Measurements from ENCODE around the gene CYLD. TPM values are rescaled to one million over a fixed set of nuclear protein-coding genes. Genes with fewer than 3 reads are reported as not detected.
A peak's percentile ranks its signal among the peaks of the same experiment; 100 is the strongest.

Gene CYLD
- total and polyA plus RNA-seq, 4 donors = 15.3 to 90.5 (median 26.0) TPM

GRCh38 chr16:50771366-50771765 lies 29.5 kb downstream of the CYLD start:
- Histone ChIP-seq H3K4me1 (ENCODE audit: control insufficient read depth in 5 of 5, insufficient read depth in 5 of 5, low read length in 5 of 5) (peaks cover 0 to 8% (median 0%) of the 10 kb centered on the region in 5 donors), H3K36me3 (ENCODE audit: control insufficient read depth in 4 of 4, insufficient read depth in 4 of 4, low read length in 4 of 4) (peaks cover 0 to 13% (median 4%) of the 10 kb centered on the region in 4 donors), H3K27ac (ENCODE audit: low read depth in 1 of 2, low read length in 1 of 2) (no peak overlapping the region), H3K9ac (ENCODE audit: insufficient read depth in 1 of 2, low read length in 2 of 2) (no peak overlapping the region), H3K9me3 (ENCODE audit: control insufficient read depth in 4 of 4, insufficient read depth in 3 of 4, low read length in 3 of 4) (peaks cover 0 to 3% (median 2%) of the 10 kb centered on the region in 4 donors), H3K4me3 (no peak overlapping the region), H3K27me3 (ENCODE audit: control insufficient read depth in 3 of 3, insufficient read depth in 3 of 3, low read length in 2 of 3) (no peaks in the 10 kb centered on the region)
- DNase-seq (no peak), ATAC-seq (ENCODE audit: insufficient read depth, low FRiP score) (no peak)
- 94 to 97% methylated on average over 3 of the region's 3 CpGs for WGBS, 2 donors
- TF ChIP-seq, protein P1, sequence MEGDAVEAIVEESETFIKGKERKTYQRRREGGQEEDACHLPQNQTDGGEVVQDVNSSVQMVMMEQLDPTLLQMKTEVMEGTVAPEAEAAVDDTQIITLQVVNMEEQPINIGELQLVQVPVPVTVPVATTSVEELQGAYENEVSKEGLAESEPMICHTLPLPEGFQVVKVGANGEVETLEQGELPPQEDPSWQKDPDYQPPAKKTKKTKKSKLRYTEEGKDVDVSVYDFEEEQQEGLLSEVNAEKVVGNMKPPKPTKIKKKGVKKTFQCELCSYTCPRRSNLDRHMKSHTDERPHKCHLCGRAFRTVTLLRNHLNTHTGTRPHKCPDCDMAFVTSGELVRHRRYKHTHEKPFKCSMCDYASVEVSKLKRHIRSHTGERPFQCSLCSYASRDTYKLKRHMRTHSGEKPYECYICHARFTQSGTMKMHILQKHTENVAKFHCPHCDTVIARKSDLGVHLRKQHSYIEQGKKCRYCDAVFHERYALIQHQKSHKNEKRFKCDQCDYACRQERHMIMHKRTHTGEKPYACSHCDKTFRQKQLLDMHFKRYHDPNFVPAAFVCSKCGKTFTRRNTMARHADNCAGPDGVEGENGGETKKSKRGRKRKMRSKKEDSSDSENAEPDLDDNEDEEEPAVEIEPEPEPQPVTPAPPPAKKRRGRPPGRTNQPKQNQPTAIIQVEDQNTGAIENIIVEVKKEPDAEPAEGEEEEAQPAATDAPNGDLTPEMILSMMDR (IDR thresholded peaks at IDR 0.05; ENCODE audit: control extremely low read depth, extremely low read depth) = no peak

DNA sequence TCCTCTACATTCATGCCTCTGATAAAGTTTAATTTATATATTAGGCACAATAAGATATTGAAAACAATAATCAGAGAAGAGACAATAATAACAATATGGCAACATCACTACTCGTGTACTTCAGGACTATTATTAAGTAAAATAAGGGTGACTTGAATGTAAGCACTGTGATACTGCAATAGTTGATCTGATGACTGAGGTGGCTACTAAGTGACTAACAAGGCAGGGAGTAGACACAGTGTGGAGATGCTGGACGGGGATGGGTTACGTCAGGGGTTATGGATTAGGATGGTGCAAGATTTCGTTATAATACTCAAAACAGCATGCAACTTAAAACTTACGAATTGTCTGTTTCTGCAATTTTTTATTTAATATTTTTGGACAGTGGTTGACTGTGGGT lies 32.5 kb downstream of the CYLD start:
- DNase-seq (no peak), ATAC-seq (ENCODE audit: insufficient read depth, low FRiP score) (no peak)
- H3K27me3 ChIP-seq (ENCODE audit: control insufficient read depth in 3 of 3, insufficient read depth in 3 of 3, low read length in 2 of 3) = no peaks in the 10 kb centered on the region
- H3K9ac ChIP-seq (ENCODE audit: insufficient read depth in 1 of 2, low read length in 2 of 2) = no peak overlapping the region
- H3K27ac ChIP-seq (ENCODE audit: low read depth in 1 of 2, low read length in 1 of 2) = no peak overlapping the region
- H3K4me3 ChIP-seq = no peak overlapping the region
- 85 to 96% methylated on average over 5 of the region's 5 CpGs for WGBS, 2 donors
- TF ChIP-seq, protein P1 (IDR thresholded peaks at IDR 0.05; ENCODE audit: control extremely low read depth, extremely low read depth) = no peak
- H3K36me3 ChIP-seq (ENCODE audit: control insufficient read depth in 4 of 4, insufficient read depth in 4 of 4, low read length in 4 of 4) = peaks cover 3 to 6% (median 4%) of the 10 kb centered on the region in 4 donors
- H3K4me1 ChIP-seq (ENCODE audit: control insufficient read depth in 5 of 5, insufficient read depth in 5 of 5, low read length in 5 of 5) = peaks cover 0 to 8% (median 0%) of the 10 kb centered on the region in 5 donors
- H3K9me3 ChIP-seq (ENCODE audit: control insufficient read depth in 4 of 4, insufficient read depth in 3 of 4, low read length in 3 of 4) = peaks cover 0 to 3% (median 0%) of the 10 kb centered on the region in 4 donors

DNA sequence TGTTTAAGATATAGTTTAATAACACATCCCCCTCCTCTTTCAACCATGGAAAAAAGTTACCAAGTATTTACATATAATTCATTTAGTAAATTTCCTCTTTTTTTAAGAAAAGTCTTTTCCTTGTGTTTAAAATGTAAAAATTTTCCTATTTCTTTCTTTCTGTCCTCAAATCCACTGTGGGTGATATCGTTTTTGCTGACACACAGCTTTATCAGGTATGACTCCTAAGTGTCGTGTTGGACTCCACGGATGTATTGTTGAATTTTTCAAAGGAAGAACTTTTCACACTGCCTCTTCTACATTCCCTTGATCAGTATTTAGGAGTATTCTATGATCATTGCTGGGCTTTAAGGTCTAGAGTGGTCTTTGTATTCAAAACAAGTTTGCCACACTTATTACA lies 33.1 kb downstream of the CYLD start:
- Histone ChIP-seq H3K9ac (ENCODE audit: insufficient read depth in 1 of 2, low read length in 2 of 2) (no peak overlapping the region), H3K4me3 (no peak overlapping the region), H3K27me3 (ENCODE audit: control insufficient read depth in 3 of 3, insufficient read depth in 3 of 3, low read length in 2 of 3) (no peaks in the 10 kb centered on the region), H3K4me1 (ENCODE audit: control insufficient read depth in 5 of 5, insufficient read depth in 5 of 5, low read length in 5 of 5) (peaks cover 0 to 8% (median 0%) of the 10 kb centered on the region in 5 donors), H3K36me3 (ENCODE audit: control insufficient read depth in 4 of 4, insufficient read depth in 4 of 4, low read length in 4 of 4) (peaks cover 7 to 10% (median 8%) of the 10 kb centered on the region in 4 donors), H3K9me3 (ENCODE audit: control insufficient read depth in 4 of 4, insufficient read depth in 3 of 4, low read length in 3 of 4) (peaks cover 0 to 3% (median 0%) of the 10 kb centered on the region in 4 donors), H3K27ac (ENCODE audit: low read depth in 1 of 2, low read length in 1 of 2) (no peak overlapping the region)
- 93 to 96% methylated on average over 3 of the region's 3 CpGs for WGBS, 2 donors
- DNase-seq (no peak), ATAC-seq (ENCODE audit: insufficient read depth, low FRiP score) (no peak)
- TF ChIP-seq, protein P1 (IDR thresholded peaks at IDR 0.05; ENCODE audit: control extremely low read depth, extremely low read depth) = no peak

DNA sequence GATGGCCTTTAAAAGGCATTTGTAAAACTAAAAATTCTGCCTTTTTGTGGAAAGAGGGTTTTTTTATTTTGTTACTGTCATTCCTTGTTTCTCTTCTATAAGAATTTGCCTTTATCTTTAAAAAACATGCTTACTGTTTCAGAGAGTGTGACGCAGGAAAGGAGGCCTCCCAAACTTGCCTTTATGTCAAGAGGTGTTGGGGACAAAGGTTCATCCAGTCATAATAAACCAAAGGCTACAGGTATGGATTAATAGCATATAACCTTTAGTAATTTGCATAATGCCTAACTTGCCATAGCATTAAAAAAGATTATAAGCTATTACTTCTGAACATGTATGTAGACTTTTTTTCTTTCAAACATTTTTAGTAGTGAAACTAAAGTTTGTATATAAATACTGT lies 34.2 kb downstream of the CYLD start:
- Histone ChIP-seq H3K9ac (ENCODE audit: insufficient read depth in 1 of 2, low read length in 2 of 2) (no peak overlapping the region), H3K36me3 (ENCODE audit: control insufficient read depth in 4 of 4, insufficient read depth in 4 of 4, low read length in 4 of 4) (peaks cover 8 to 19% (median 11%) of the 10 kb centered on the region in 4 donors), H3K27ac (ENCODE audit: low read depth in 1 of 2, low read length in 1 of 2) (no peak overlapping the region), H3K4me1 (ENCODE audit: control insufficient read depth in 5 of 5, insufficient read depth in 5 of 5, low read length in 5 of 5) (peaks cover 0 to 8% (median 0%) of the 10 kb centered on the region in 5 donors), H3K9me3 (ENCODE audit: control insufficient read depth in 4 of 4, insufficient read depth in 3 of 4, low read length in 3 of 4) (peaks cover 0 to 3% (median 0%) of the 10 kb centered on the region in 4 donors), H3K4me3 (no peak overlapping the region), H3K27me3 (ENCODE audit: control insufficient read depth in 3 of 3, insufficient read depth in 3 of 3, low read length in 2 of 3) (no peaks in the 10 kb centered on the region)
- DNase-seq = peak in 2 of 3 donors; percentile 11
- no peak for ATAC-seq (ENCODE audit: insufficient read depth, low FRiP score)
- 90 to 92% methylated on average over 1 of the region's 1 CpG for WGBS, 2 donors
- TF ChIP-seq, protein P1 (IDR thresholded peaks at IDR 0.05; ENCODE audit: control extremely low read depth, extremely low read depth) = no peak

All from lung (tissue), 12 donors.